SK-N-MC (cell line): ENCODE data around the gene VASH2.

ENCODE experiments used
- EZH2 ChIP-seq: fragments of 200-600 bp; sonication (generic); IDR thresholded peaks from one replicate; pipeline ENCODE4 v1.6.1; 2017; ENCODE audit warnings: antibody characterized with exemption
- POLR2AphosphoS5 ChIP-seq: IDR thresholded peaks from 2 replicates; pipeline ENCODE4 v1.6.1; 2012; ENCODE audit warnings: mild to moderate bottlenecking, low read depth, low read length, borderline replicate concordance

- no peak for TF ChIP-seq EZH2
- no peak for TF ChIP-seq POLR2AphosphoS5
Measured at GRCh38 chr1:212938846-212939245, 11.5 kb upstream of the VASH2 start.
